SH-SY5Y (cell line): ENCODE measurements around the gene ROR1.

ENCODE experiments used
- GATA2 ChIP-seq: IDR thresholded peaks from 2 replicates; pipeline ENCODE4 v1.6.1; 2011; ENCODE audit warnings: mild to moderate bottlenecking, low read depth, low read length
- GATA3 ChIP-seq: IDR thresholded peaks from 2 replicates; pipeline ENCODE4 v1.6.1; 2011; ENCODE audit warnings: low read depth, mild to moderate bottlenecking, low read length, moderate library complexity

- TF ChIP-seq GATA2 (no peak), GATA3 (no peak)
Observed at GRCh38 chr1:64033667-64034220, 259.9 kb downstream of the ROR1 start.
